ENCODE measurements around the gene DNMT3A. TPM values are rescaled to one million over a fixed set of nuclear protein-coding genes. Genes with fewer than 3 reads are reported as not detected.
"Not testable (repeated sequence)": the region's sequence is repeated elsewhere in the genome, so short reads cannot be mapped to it uniquely, and the experiment has no call there.

The DNMT3A gene
- total RNA-seq, 2 donors from 2014 or later, result 27.3 to 27.8 TPM

- DNase-seq (no peak), ATAC-seq (no peak)
- intact Hi-C loops (cut with DNase I, micrococcal nuclease), result no loop called here
These were observed 66.2 kb downstream of the DNMT3A start for GRCh38 chr2:25275575-25275965.

- ATAC-seq (no peak), DNase-seq (peak; percentile 30 to 42)
- intact Hi-C loops (cut with DNase I, micrococcal nuclease), result no loop called here
These were observed 66.7 kb downstream of the DNMT3A start for GRCh38 chr2:25274868-25275574.

- intact Hi-C loops (cut with DNase I, micrococcal nuclease), result no loop called here
- ATAC-seq (no peak), DNase-seq (no peak)
These were observed 67.7 kb downstream of the DNMT3A start for GRCh38 chr2:25273985-25274535.

- intact Hi-C loops (cut with DNase I, micrococcal nuclease); DNase-seq; ATAC-seq: not testable (repeated sequence)
These were observed 69.0 kb downstream of the DNMT3A start for GRCh38 chr2:25272705-25273104.

GRCh38 chr2:25270061-25270460 lies 71.7 kb downstream of the DNMT3A start:
- no peak for ATAC-seq
- intact Hi-C loops (cut with DNase I, micrococcal nuclease), result no loop called here

GRCh38 chr2:25269233-25269632 lies 72.5 kb downstream of the DNMT3A start:
- intact Hi-C loops (cut with DNase I, micrococcal nuclease), result no loop called here
- ATAC-seq (no peak), DNase-seq (no peak)

More at GRCh38 chr2:25270061-25270460, 71.7 kb downstream of the DNMT3A start:
- DNase-seq, result no peak

GRCh38 chr2:25268139-25268538 lies 73.6 kb downstream of the DNMT3A start:
- ATAC-seq, result no peak

GRCh38 chr2:25266399-25266798 lies 75.3 kb downstream of the DNMT3A start:
- intact Hi-C loops (cut with DNase I, micrococcal nuclease), result no loop called here
- no peak for DNase-seq
- ATAC-seq, result no peak

More at GRCh38 chr2:25268139-25268538, 73.6 kb downstream of the DNMT3A start:
- intact Hi-C loops (cut with DNase I, micrococcal nuclease), result no loop called here
- DNase-seq, result no peak

- intact Hi-C loops (cut with DNase I, micrococcal nuclease), result no loop called here
- DNase-seq, result no peak
- ATAC-seq, result no peak
These were observed 75.9 kb downstream of the DNMT3A start for GRCh38 chr2:25265802-25266201.

- intact Hi-C loops (cut with DNase I, micrococcal nuclease), result no loop called here
- DNase-seq (no peak), ATAC-seq (no peak)
These were observed 76.7 kb downstream of the DNMT3A start for GRCh38 chr2:25265001-25265400.

- intact Hi-C loops (cut with DNase I, micrococcal nuclease), result no loop called here
- DNase-seq, result no peak
- no peak for ATAC-seq
These were observed 79.4 kb downstream of the DNMT3A start for GRCh38 chr2:25262288-25262687.

GRCh38 chr2:25259737-25260124 lies 82.0 kb downstream of the DNMT3A start:
- DNase-seq (no peak), ATAC-seq (no peak)
- intact Hi-C loops (cut with DNase I, micrococcal nuclease), result no loop called here

- no peak for ATAC-seq
- intact Hi-C loops (cut with DNase I, micrococcal nuclease), result no loop called here
- DNase-seq, result no peak
These were observed 82.6 kb downstream of the DNMT3A start for GRCh38 chr2:25258847-25259736.

- DNase-seq (no peak), ATAC-seq (no peak)
- intact Hi-C loops (cut with DNase I, micrococcal nuclease), result no loop called here
These were observed 83.5 kb downstream of the DNMT3A start for GRCh38 chr2:25257931-25258846.

- no peak for DNase-seq
- intact Hi-C loops (cut with DNase I, micrococcal nuclease), result no loop called here
- no peak for ATAC-seq
These were observed 84.6 kb downstream of the DNMT3A start for GRCh38 chr2:25257032-25257552.

- ATAC-seq, result no peak
- intact Hi-C loops (cut with DNase I, micrococcal nuclease), result no loop called here
- no peak for DNase-seq
These were observed 85.2 kb downstream of the DNMT3A start for GRCh38 chr2:25256488-25256875.

GRCh38 chr2:25255745-25256487 lies 85.8 kb downstream of the DNMT3A start:
- ATAC-seq (no peak), DNase-seq (no peak)
- intact Hi-C loops (cut with DNase I, micrococcal nuclease), result no loop called here

GRCh38 chr2:25254961-25255360 lies 86.8 kb downstream of the DNMT3A start:
- no peak for DNase-seq
- no peak for ATAC-seq

More at GRCh38 chr2:25254961-25255360, 86.8 kb downstream of the DNMT3A start:
- intact Hi-C loops (cut with DNase I, micrococcal nuclease), result no loop called here
